T-helper 1 cell treated with Interleukin-12 subunit alpha and Interleukin-12 subunit beta and Interleukin-4 antibody, amounts not matched to agents 30 μg/mL and 1 μg/mL, for 36 hours (primary cell): ENCODE data around the gene C6orf62.
"Not testable (repeated sequence)": the region's sequence is repeated elsewhere in the genome, so short reads cannot be mapped to it uniquely, and the experiment has no call there.

Source experiments
- H3K27ac Mint-ChIP-seq: one replicate; pipeline ENCODE4 v1.8.0; 2021; ENCODE audit warnings: mild to moderate bottlenecking, mixed read lengths
- H3K27me3 Mint-ChIP-seq: one replicate; pipeline ENCODE4 v1.8.0; 2021; ENCODE audit warnings: low read depth, mixed read lengths
- H3K36me3 Mint-ChIP-seq: one replicate; pipeline ENCODE4 v1.8.0; 2021; ENCODE audit warnings: low read depth, mixed read lengths
- H3K4me1 Mint-ChIP-seq: one replicate; pipeline ENCODE4 v1.8.0; 2021; ENCODE audit warnings: low read depth, mixed read lengths
- H3K4me3 Mint-ChIP-seq: one replicate; pipeline ENCODE4 v1.8.0; 2021; ENCODE audit warnings: mild to moderate bottlenecking, moderate library complexity, mixed read lengths
- H3K9me3 Mint-ChIP-seq: one replicate; pipeline ENCODE4 v1.8.0; 2021; ENCODE audit warnings: mixed read lengths

Gene C6orf62

DNA sequence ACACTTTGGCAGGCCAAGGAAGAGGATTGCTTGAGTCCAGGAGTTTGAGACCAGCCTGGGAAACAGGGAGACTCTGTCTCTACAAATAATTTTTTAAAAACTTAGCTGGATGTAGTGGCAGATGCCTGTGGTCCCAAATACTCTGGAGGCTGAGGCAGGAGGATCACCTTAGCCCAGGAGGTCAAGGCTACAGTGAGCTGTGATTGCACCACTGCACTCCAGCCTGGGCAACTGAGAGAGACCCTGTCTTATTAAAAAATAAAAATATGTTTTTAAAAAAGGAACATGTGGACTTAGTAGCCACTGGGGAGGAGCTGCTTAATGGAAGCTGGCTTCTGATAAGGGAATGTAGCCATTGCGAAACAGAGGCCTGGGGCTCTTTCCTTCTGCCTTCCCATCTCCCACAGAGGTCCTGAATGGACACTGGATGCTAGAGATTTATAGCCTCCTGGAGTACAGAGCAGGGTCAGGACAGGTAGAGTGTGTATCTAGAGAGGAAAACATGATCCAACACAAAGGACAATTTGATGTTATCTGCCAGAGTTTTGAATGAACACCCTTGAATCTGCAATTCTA is 34.1 kb upstream of the C6orf62 start:
- Mint-ChIP-seq H3K27me3 (peaks cover 11% of the 10 kb centered on the region), H3K4me1 (peaks cover 2% of the 10 kb centered on the region), H3K4me3 (no peak overlapping the region), H3K27ac (no peak overlapping the region), H3K9me3 (peaks cover 5% of the 10 kb centered on the region), H3K36me3 (no peaks in the 10 kb centered on the region)

DNA sequence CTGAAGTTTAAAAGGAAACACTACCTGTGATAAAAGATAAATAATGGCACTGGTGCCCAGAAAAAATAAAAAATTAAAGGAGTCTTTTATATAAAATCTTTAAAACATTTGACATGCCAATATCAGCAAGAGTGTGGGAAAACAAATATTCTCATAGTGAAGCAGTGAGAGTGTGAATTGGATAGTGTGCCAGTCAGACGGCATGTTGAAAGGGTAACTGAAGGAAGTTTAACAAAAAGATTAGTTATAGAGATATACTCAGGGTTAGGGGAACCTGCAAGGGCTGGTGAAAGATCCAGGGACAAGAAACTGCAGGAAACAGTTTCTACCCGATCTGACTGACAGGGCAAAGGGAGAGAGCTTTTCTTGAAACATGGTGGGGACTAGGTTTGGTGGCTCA is 33.5 kb upstream of the C6orf62 start:
- peaks cover 11% of the 10 kb centered on the region for H3K27me3 Mint-ChIP-seq
- H3K36me3 Mint-ChIP-seq = no peaks in the 10 kb centered on the region
- no peak overlapping the region for H3K27ac Mint-ChIP-seq
- H3K4me3 Mint-ChIP-seq = no peak overlapping the region
- H3K9me3 Mint-ChIP-seq = peaks cover 5% of the 10 kb centered on the region
- peaks cover 2% of the 10 kb centered on the region for H3K4me1 Mint-ChIP-seq

DNA sequence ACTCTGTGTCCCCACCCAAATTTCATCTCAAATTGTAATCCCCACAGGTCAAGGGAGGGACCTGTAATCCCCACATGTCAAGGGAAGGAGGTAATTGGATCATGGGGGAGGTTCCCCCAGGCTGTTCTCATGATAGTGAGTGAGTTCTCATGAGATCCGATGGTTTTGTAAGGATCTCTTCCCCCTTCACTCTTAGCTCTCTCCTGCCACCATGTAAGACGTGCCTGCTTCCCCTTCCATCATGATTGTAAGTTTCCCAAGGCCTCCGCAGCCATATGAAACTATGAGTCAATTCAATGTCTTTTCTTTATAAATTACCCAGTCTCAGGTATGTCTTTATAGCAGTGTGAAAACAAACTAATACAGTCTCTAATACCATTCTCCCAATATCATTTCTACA is 31.9 kb upstream of the C6orf62 start:
- not testable (repeated sequence) for H3K9me3 Mint-ChIP-seq, H3K4me3 Mint-ChIP-seq, H3K27ac Mint-ChIP-seq, H3K4me1 Mint-ChIP-seq, H3K36me3 Mint-ChIP-seq
- peaks cover 11% of the 10 kb centered on the region for H3K27me3 Mint-ChIP-seq

DNA sequence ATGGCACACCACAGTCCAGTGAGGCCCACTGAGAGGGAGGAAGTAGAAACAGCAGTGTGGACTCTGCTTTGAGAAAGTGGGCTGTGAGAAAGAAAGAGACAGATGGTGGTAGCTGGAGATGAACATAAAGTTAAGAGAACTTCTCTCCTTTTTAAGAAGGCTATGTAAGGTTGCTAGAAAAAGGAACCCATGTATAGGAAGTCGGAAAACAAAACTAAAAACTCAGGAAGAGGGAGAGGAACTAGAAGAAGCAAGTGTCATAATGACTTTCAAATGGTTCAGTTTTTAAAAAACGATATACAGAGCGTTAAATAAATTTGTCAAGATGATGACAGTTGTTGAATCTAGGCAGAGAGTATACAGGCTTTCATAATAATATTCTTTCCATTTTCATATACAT is 30.3 kb upstream of the C6orf62 start:
- H3K9me3 Mint-ChIP-seq = peaks cover 5% of the 10 kb centered on the region
- no peak overlapping the region for H3K4me3 Mint-ChIP-seq
- peaks cover 11% of the 10 kb centered on the region for H3K27me3 Mint-ChIP-seq
- no peak overlapping the region for H3K27ac Mint-ChIP-seq
- H3K36me3 Mint-ChIP-seq = no peaks in the 10 kb centered on the region
- peaks cover 3% of the 10 kb centered on the region for H3K4me1 Mint-ChIP-seq

DNA sequence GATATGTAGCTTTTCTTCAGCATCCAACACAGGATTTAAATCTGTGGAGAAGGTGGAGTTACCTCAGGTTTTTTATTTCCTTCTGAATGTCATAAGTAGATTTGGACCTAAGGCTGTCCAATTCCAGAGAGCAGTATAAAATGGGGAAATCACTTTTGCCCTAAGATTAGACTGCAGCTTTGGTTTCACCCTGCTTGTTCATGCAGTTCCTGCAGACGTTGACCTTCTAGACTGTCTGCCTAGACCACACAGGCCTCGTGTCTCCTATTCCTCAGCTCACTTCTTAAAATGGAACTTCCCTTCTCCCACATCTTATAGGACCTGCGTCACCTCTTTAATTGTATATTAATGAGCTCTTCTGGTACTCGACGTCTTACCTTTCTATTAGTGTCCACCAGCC is 26.0 kb upstream of the C6orf62 start:
- Mint-ChIP-seq H3K27me3 (no peaks in the 10 kb centered on the region), H3K27ac (no peak overlapping the region), H3K36me3 (peaks cover 2% of the 10 kb centered on the region), H3K4me1 (peaks cover 16% of the 10 kb centered on the region), H3K9me3 (peaks cover 2% of the 10 kb centered on the region), H3K4me3 (no peak overlapping the region)

DNA sequence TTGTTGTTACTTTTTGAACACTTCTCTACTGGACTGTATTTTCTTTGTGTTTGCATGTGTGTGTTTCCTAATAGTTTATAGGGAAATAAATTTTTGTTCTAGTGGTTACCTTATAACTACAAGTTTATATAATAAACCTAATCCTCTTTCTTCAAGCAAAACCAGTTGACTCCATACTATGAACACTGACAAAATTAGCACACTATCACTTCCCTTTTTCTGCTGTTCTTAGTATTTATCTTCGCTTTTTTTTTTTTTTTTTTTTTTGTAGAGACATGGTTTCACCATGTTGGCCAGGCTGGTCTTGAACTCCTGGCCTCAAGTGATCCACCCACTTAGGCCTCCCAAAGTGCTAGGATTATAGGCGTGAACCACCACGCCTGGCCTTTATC is 25.0 kb upstream of the C6orf62 start:
- H3K36me3 Mint-ChIP-seq = peaks cover 2% of the 10 kb centered on the region
- no peaks in the 10 kb centered on the region for H3K27me3 Mint-ChIP-seq
- peaks cover 2% of the 10 kb centered on the region for H3K9me3 Mint-ChIP-seq
- no peak overlapping the region for H3K4me3 Mint-ChIP-seq
- peaks cover 15% of the 10 kb centered on the region for H3K4me1 Mint-ChIP-seq
- H3K27ac Mint-ChIP-seq = no peak overlapping the region

DNA sequence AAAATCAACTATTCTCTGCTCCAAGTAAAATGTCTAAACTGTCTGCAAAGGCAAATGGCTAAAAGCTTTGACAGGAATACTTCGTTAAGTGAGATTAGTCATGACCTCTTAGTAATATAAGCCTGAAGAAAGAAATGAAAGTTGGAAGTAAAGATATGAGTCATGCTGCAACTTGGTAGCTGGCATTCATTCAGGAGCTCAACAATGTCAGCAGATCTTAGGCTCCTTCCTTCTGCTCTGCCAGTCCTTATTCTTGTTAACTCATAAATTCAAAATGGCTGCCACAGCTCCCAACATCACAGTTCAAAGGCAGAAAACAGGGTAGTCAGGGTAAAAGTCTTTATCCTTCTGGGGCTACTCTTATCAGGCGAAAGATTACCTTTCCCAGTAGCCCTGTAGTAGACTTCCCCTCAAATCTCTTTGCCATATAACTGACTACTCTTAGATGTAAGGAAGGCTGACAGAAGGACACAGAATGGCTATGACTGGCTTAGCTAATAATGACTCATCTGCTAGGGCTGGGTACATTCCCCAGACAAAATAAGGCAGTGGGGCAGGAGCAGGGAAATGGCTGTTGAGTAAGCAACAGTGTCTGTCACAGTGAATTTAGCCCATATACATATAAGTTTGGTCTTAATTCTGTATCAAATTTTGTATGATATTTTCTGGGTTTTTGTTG is 24.4 kb upstream of the C6orf62 start:
- H3K27ac Mint-ChIP-seq = no peak overlapping the region

DNA sequence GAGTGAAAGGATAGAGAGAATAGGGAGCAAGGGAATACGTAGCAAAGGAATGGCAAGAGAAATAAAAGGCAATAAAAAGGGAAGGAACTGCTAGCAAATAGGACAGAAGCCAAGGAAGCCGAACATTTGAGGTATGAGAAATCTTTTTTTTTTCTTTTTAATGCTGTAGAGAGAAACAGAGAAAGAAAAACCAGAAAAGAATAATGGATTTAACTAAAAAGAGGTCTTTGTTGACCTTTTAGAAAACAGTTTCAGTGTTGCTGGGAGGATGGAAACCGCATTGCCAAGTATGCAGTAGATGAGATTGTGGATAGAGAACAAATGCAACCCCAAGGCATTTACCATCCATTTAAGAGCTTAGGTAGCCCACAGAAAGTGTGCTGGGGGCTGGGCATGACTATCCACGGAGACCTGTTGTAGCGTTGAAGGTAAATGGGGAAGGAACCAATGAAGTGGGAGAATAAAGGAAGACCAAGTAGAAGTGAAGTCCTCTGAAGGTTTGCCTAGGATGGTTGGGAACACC is 23.3 kb upstream of the C6orf62 start:
- Mint-ChIP-seq H3K27me3 (no peaks in the 10 kb centered on the region), H3K4me3 (no peak overlapping the region), H3K27ac (no peak overlapping the region), H3K36me3 (peaks cover 2% of the 10 kb centered on the region), H3K9me3 (peaks cover 2% of the 10 kb centered on the region), H3K4me1 (peaks cover 15% of the 10 kb centered on the region)

More for the DNA sequence above, 24.4 kb upstream of the C6orf62 start:
- Mint-ChIP-seq H3K36me3 (peaks cover 2% of the 10 kb centered on the region), H3K4me3 (no peak overlapping the region), H3K9me3 (peaks cover 2% of the 10 kb centered on the region), H3K27me3 (no peaks in the 10 kb centered on the region), H3K4me1 (peaks cover 15% of the 10 kb centered on the region)

DNA sequence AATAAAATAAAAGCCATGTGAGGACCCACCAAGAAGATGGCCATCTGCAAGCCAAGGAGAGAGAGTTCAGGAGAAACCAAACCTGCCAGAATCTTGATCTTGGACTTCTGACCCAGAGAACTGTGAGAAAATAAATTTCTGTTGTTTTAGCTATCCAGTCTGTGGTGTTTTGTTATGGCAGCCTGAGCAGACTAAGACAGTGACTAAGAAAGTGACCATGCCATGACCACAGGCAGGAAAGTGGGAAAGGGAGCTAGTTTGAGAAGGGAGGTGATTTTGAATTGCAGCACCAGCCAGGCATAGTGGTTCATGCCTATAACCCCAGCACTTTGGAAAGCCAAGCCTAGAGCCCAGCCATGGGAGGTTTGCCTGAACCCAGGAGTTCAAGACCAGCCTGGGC is 21.9 kb upstream of the C6orf62 start:
- Mint-ChIP-seq H3K27ac (no peak overlapping the region), H3K27me3 (no peaks in the 10 kb centered on the region), H3K4me3 (no peak overlapping the region), H3K4me1 (peaks cover 16% of the 10 kb centered on the region), H3K36me3 (peaks cover 2% of the 10 kb centered on the region), H3K9me3 (peaks cover 2% of the 10 kb centered on the region)

DNA sequence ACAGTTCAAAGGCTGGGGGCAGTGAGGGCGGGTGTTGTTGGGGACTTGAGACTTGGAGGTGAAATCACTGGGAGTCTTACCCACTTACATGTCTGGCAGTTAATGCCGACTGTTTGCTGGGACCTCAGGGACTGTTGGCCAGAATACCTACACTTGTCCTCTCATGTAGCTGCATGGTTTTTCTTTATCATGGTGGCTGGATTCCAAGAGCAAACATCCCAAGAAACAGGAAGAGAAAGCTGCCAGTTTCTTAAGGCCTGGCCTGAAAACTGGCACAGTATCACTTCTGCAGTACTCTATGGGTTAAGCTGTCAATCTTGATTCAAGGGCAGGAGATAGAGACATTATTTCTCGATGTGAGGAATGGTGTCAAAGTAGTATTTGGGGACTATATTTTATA is 19.8 kb upstream of the C6orf62 start:
- Mint-ChIP-seq H3K27ac (no peak overlapping the region), H3K4me3 (no peak overlapping the region), H3K9me3 (peaks cover 2% of the 10 kb centered on the region), H3K27me3 (no peaks in the 10 kb centered on the region), H3K4me1 (peaks cover 17% of the 10 kb centered on the region), H3K36me3 (peaks cover 2% of the 10 kb centered on the region)

DNA sequence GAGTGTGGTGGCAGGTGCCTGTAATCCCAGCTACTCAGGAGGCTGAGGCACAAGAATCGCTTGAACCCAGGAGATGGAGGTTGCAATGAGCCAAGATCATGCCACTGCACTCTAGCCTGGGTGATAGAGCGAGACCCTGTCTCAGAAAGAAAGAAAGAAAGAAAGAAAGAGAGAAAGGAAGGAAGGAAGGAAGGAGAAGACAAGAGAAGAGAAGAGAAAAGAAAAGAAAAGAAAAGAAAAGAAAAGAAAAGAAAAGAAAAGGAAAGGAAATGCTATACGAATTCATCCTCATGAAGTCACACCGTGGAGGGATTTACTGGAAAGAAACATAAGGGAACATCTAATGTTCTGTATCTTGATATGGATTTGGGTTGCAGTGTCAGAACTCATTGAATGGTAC is 15.8 kb upstream of the C6orf62 start:
- peaks cover 22% of the 10 kb centered on the region for H3K9me3 Mint-ChIP-seq
- not testable (repeated sequence) for H3K27ac Mint-ChIP-seq, H3K4me3 Mint-ChIP-seq, H3K36me3 Mint-ChIP-seq, H3K4me1 Mint-ChIP-seq, H3K27me3 Mint-ChIP-seq

DNA sequence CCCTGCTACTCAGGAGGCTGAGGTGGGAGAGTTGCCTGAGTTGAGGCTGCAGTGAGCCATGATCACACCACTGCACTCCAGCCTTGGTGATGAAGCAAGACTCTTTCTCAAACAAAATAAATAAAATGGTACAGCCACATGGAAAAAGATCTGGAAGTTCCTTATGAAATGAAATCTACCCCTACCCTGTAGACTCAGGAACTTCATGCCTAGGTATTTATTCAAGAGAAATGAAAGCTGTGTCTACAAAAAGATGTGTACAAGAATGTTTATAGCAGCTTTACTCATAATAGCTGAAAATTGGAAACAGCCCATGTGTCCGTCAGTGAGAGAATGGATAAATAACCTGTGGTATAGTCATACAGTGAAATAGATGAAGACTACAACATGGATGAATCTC is 15.2 kb upstream of the C6orf62 start:
- no peak overlapping the region for H3K4me3 Mint-ChIP-seq
- peaks cover 8% of the 10 kb centered on the region for H3K27me3 Mint-ChIP-seq
- peaks cover 7% of the 10 kb centered on the region for H3K36me3 Mint-ChIP-seq
- peaks cover 5% of the 10 kb centered on the region for H3K4me1 Mint-ChIP-seq
- H3K27ac Mint-ChIP-seq = no peak overlapping the region
- peaks cover 25% of the 10 kb centered on the region for H3K9me3 Mint-ChIP-seq

DNA sequence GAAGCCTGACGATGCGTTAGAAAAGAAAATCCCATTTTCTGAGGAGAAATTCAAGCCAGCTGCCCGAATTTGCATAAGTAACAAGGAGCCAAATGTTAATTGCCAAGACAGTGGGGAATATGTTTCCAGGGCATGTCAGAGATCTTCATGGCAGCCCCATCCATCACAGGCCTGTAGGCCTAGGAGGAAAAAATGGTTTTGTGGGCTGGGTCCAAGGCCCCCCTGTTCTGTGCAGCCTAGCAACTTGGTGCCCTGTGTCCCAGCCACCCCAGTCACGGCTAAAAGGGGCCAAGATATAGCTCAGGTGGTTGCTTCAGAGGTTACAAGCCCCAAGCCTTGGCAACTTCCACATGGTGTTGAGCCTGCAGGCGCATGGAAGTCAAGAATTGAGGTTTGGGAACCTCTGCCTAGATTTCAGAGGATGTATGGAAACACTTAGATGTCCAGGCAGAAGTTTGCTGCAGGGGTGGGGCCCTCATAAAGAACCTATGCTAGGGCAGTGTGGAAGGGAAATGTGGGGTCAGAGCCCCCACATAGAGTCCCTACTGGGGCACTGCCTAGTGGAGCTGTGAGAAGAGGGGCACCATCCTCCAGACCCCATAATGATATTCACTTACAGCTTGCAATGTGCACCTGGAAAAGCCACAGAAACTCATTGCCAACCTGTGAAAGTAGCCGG is 12.6 kb upstream of the C6orf62 start:
- H3K27me3 Mint-ChIP-seq, H3K36me3 Mint-ChIP-seq, H3K4me1 Mint-ChIP-seq, H3K4me3 Mint-ChIP-seq, H3K27ac Mint-ChIP-seq: not testable (repeated sequence)
- H3K9me3 Mint-ChIP-seq = peaks cover 30% of the 10 kb centered on the region

DNA sequence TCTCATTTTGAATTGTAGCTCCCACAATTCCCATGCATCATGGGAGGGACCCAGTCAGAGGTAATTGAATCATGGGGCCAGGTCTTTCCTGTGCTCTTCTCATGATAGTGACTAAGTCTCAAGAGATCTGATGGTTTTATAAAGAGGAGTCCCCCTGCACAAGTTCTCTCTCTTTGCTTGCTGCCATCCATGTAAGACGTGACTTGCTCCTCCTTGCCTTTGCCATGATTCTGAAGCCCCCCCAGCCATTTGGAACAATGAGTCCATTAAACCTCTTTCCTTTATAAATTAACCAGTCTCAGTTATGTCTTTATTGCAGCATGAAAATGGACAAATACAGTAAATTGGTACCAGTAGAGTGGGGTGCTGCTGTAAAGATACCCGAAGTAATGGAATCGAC is 11.7 kb upstream of the C6orf62 start:
- H3K27ac Mint-ChIP-seq, H3K4me3 Mint-ChIP-seq, H3K27me3 Mint-ChIP-seq, H3K4me1 Mint-ChIP-seq, H3K36me3 Mint-ChIP-seq: not testable (repeated sequence)
- peaks cover 30% of the 10 kb centered on the region for H3K9me3 Mint-ChIP-seq

DNA sequence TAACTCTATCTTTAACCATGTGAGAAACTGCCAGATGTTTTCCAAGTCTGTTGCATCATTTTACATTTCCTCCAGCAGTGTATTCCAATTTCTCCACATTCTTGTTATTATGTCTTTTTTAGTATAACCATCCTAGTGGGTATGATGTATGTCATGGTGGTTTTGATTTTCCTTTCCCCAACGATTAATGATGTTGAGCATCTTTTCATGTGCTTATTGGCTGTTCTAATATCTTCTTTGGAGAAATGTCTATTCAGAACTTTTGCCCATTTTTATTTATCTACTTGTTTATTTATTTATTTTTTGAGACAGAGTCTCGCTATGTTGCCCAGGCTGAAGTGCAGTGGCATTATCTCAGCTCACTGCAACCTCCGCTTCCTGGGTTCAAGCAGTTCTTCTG is 4.3 kb upstream of the C6orf62 start:
- Mint-ChIP-seq H3K4me3 (no peak overlapping the region), H3K4me1 (peaks cover 12% of the 10 kb centered on the region), H3K36me3 (peaks cover 15% of the 10 kb centered on the region), H3K27ac (no peak overlapping the region), H3K27me3 (no peaks in the 10 kb centered on the region), H3K9me3 (peaks cover under 1% of the 10 kb centered on the region)
